NOMO-1 treated with dmso at 0.1 percent for 144 hours (cell line): ENCODE measurements around the gene TSPAN18.

Source experiments
- DNase-seq: peaks from one replicate; lab custom pipeline; 2025; ENCODE audit not compliant: unreplicated experiment; lab: John Stamatoyannopoulos, UW

The TSPAN18 gene

GRCh38 chr11:44711113-44711786, 15.5 kb upstream of the TSPAN18 start:
- no peak for DNase-seq

- DNase-seq: no peak
These were observed 14.8 kb upstream of the TSPAN18 start for GRCh38 chr11:44711787-44712608.

- DNase-seq: no peak
These were observed 13.7 kb upstream of the TSPAN18 start for GRCh38 chr11:44713022-44713421.

GRCh38 chr11:44716256-44716655, 10.5 kb upstream of the TSPAN18 start:
- no peak for DNase-seq

GRCh38 chr11:44718057-44718456, 8.7 kb upstream of the TSPAN18 start:
- DNase-seq: no peak

- no peak for DNase-seq
These were observed 8.0 kb upstream of the TSPAN18 start for GRCh38 chr11:44718612-44719390.

GRCh38 chr11:44725016-44725685, 1.6 kb upstream of the TSPAN18 start:
- no peak for DNase-seq

- no peak for DNase-seq
These were observed 942 bp upstream of the TSPAN18 start for GRCh38 chr11:44725757-44726282.

- DNase-seq: no peak
These were observed 281 bp downstream of the TSPAN18 start for GRCh38 chr11:44727114-44727372.

GRCh38 chr11:44727373-44728287, 868 bp downstream of the TSPAN18 start:
- peak; percentile 57 for DNase-seq

GRCh38 chr11:44728491-44728910, 1.7 kb downstream of the TSPAN18 start:
- DNase-seq: no peak

GRCh38 chr11:44729063-44729462, 2.3 kb downstream of the TSPAN18 start:
- no peak for DNase-seq

- no peak for DNase-seq
These were observed 3.0 kb downstream of the TSPAN18 start for GRCh38 chr11:44729713-44730112.

- DNase-seq: no peak
These were observed 4.0 kb downstream of the TSPAN18 start for GRCh38 chr11:44730775-44731174.

- no peak for DNase-seq
These were observed 5.1 kb downstream of the TSPAN18 start for GRCh38 chr11:44731685-44732430.

- DNase-seq: no peak
These were observed 5.8 kb downstream of the TSPAN18 start for GRCh38 chr11:44732564-44732963.

GRCh38 chr11:44733877-44734276, 7.1 kb downstream of the TSPAN18 start:
- DNase-seq: no peak

GRCh38 chr11:44734843-44735381, 8.2 kb downstream of the TSPAN18 start:
- DNase-seq: no peak

GRCh38 chr11:44736791-44737190, 10.0 kb downstream of the TSPAN18 start:
- no peak for DNase-seq
